Mesothelial cell of epicardium (in vitro differentiated cells): Measurements from ENCODE around the gene RPUSD4. TPM values are rescaled to one million over a fixed set of nuclear protein-coding genes. Genes with fewer than 3 reads are reported as not detected.

Experiments
- DNase-seq, 2 experiments: peaks; one replicate each; pipeline ENCODE4 v3.0.0; 2021; ENCODE audit warnings: low spot score in 2 of 2; ENCODE audit not compliant: unreplicated experiment in 2 of 2
- H3K27ac Mint-ChIP-seq: 2 replicates; pipeline ENCODE4 v1.8.0; 2021; ENCODE audit warnings: mixed read lengths
- H3K27me3 Mint-ChIP-seq: 2 replicates; pipeline ENCODE4 v1.8.0; 2021; ENCODE audit warnings: low read depth, mixed read lengths
- H3K36me3 Mint-ChIP-seq: 2 replicates; pipeline ENCODE4 v1.8.0; 2021; ENCODE audit warnings: mixed read lengths
- H3K4me1 Mint-ChIP-seq: 2 replicates; pipeline ENCODE4 v1.8.0; 2021; ENCODE audit warnings: mixed read lengths
- H3K4me3 Mint-ChIP-seq: 2 replicates; pipeline ENCODE4 v1.8.0; 2021; ENCODE audit warnings: mild to moderate bottlenecking, moderate library complexity, mixed read lengths
- H3K9me3 Mint-ChIP-seq: 2 replicates; pipeline ENCODE4 v1.8.0; 2021; ENCODE audit warnings: mixed read lengths
- CTCF ChIP-seq: fragments of 200-600 bp; sonication (generic); IDR thresholded peaks from one replicate; pipeline ENCODE4 v1.5.0; 2021; ENCODE audit warnings: antibody characterized with exemption; ENCODE audit not compliant: unreplicated experiment
- total RNA-seq: library from RNA; stranded (reverse); gene quantifications from 3 replicates; pipeline ENCODE4 v1.2.1, GENCODE V29; 2021

RPUSD4 gene
- total RNA-seq, 1 donor from 2014 or later: 41.6 TPM

- no peaks in the 10 kb centered on the region for H3K27me3 Mint-ChIP-seq
- no peak for TF ChIP-seq CTCF
- H3K27ac Mint-ChIP-seq: peak overlapping the region; percentile 99
- H3K4me3 Mint-ChIP-seq: peak overlapping the region; percentile 98
- DNase-seq: no peak
- peaks cover 23% of the 10 kb centered on the region for H3K4me1 Mint-ChIP-seq
- H3K9me3 Mint-ChIP-seq: no peaks in the 10 kb centered on the region
- H3K36me3 Mint-ChIP-seq: peaks cover 13% of the 10 kb centered on the region
These were observed 597 bp downstream of the RPUSD4 start for GRCh38 chr11:126210871-126211235.

GRCh38 chr11:126207896-126208295, 3.6 kb downstream of the RPUSD4 start:
- TF ChIP-seq CTCF: no peak
- no peak for DNase-seq
- Mint-ChIP-seq H3K4me1 (peaks cover 19% of the 10 kb centered on the region), H3K27me3 (no peaks in the 10 kb centered on the region), H3K36me3 (peaks cover 26% of the 10 kb centered on the region), H3K9me3 (no peaks in the 10 kb centered on the region), H3K4me3 (no peak overlapping the region), H3K27ac (no peak overlapping the region)

GRCh38 chr11:126205359-126205758, 6.1 kb downstream of the RPUSD4 start:
- TF ChIP-seq CTCF: no peak
- Mint-ChIP-seq H3K27me3 (no peaks in the 10 kb centered on the region), H3K27ac (no peak overlapping the region), H3K4me3 (no peak overlapping the region), H3K9me3 (no peaks in the 10 kb centered on the region), H3K36me3 (peaks cover 30% of the 10 kb centered on the region), H3K4me1 (peaks cover 2% of the 10 kb centered on the region)
- DNase-seq: no peak

- H3K9me3 Mint-ChIP-seq: no peaks in the 10 kb centered on the region
- H3K4me3 Mint-ChIP-seq: no peak overlapping the region
- no peak for DNase-seq
- no peaks in the 10 kb centered on the region for H3K27me3 Mint-ChIP-seq
- peaks cover 39% of the 10 kb centered on the region for H3K36me3 Mint-ChIP-seq
- H3K4me1 Mint-ChIP-seq: no peaks in the 10 kb centered on the region
- H3K27ac Mint-ChIP-seq: no peak overlapping the region
- no peak for TF ChIP-seq CTCF
These were observed 8.6 kb downstream of the RPUSD4 start for GRCh38 chr11:126202646-126203359.

GRCh38 chr11:126198648-126199047, 12.8 kb downstream of the RPUSD4 start:
- H3K4me1 Mint-ChIP-seq: peaks cover 4% of the 10 kb centered on the region
- H3K27me3 Mint-ChIP-seq: no peaks in the 10 kb centered on the region
- DNase-seq: no peak
- peaks cover 13% of the 10 kb centered on the region for H3K9me3 Mint-ChIP-seq
- no peak overlapping the region for H3K4me3 Mint-ChIP-seq
- TF ChIP-seq CTCF: no peak
- H3K36me3 Mint-ChIP-seq: peaks cover 49% of the 10 kb centered on the region
- H3K27ac Mint-ChIP-seq: no peak overlapping the region
